ENCODE results near the gene PTCH2.

- TF ChIP-seq, protein P1, sequence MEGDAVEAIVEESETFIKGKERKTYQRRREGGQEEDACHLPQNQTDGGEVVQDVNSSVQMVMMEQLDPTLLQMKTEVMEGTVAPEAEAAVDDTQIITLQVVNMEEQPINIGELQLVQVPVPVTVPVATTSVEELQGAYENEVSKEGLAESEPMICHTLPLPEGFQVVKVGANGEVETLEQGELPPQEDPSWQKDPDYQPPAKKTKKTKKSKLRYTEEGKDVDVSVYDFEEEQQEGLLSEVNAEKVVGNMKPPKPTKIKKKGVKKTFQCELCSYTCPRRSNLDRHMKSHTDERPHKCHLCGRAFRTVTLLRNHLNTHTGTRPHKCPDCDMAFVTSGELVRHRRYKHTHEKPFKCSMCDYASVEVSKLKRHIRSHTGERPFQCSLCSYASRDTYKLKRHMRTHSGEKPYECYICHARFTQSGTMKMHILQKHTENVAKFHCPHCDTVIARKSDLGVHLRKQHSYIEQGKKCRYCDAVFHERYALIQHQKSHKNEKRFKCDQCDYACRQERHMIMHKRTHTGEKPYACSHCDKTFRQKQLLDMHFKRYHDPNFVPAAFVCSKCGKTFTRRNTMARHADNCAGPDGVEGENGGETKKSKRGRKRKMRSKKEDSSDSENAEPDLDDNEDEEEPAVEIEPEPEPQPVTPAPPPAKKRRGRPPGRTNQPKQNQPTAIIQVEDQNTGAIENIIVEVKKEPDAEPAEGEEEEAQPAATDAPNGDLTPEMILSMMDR (IDR thresholded peaks at IDR 0.05) = no peak
- TF ChIP-seq POLR2A (IDR thresholded peaks at IDR 0.05) = no peak
Observed at GRCh38 chr1:44787506-44787905, 55.5 kb downstream of the PTCH2 start.
